B cell (primary cell): ENCODE measurements around the gene RLBP1. TPM values are rescaled to one million over a fixed set of nuclear protein-coding genes. Genes with fewer than 3 reads are reported as not detected.

Source experiments
- ATAC-seq: fragments of 200-7000 bp; cut with Tn5 transposase; one replicate; pipeline ENCODE4 v1.10.0; 2021; ENCODE audit warnings: low read depth, mild to moderate bottlenecking, moderate number of reproducible peaks, moderate library complexity
- CTCF ChIA-PET: fragments of 350-600 bp; sonication (Branson Sonifier 250); formaldehyde crosslinking; loops from one replicate; lab custom pipeline; 2021; ENCODE audit warnings: antibody characterized with exemption, inconsistent platforms; lab: Charles Lee
- POLR2A ChIA-PET: fragments of 350-600 bp; sonication (Branson Sonifier 250); formaldehyde crosslinking; loops from one replicate; lab custom pipeline; 2021; ENCODE audit warnings: antibody characterized with exemption; lab: Charles Lee
- DNase-seq: peaks from one replicate; pipeline ENCODE4 v3.0.0; 2013
- H2AFZ ChIP-seq: 2 replicates; pipeline ENCODE4 v1.6.1; 2012; ENCODE audit warnings: mild to moderate bottlenecking, low read depth, low read length; ENCODE audit not compliant: insufficient read depth, poor library complexity, severe bottlenecking
- H3K27ac ChIP-seq, 2 donors: 1 replicate in 1 of 2; 2 replicates in 1 of 2; pipeline ENCODE4 v1.5.1; 2012 to 2013; ENCODE audit warnings: low read length in 2 of 2, mild to moderate bottlenecking in 2 of 2, moderate library complexity in 1 of 2
- H3K27me3 ChIP-seq, 4 experiments: fragments of 200-600 bp in 1 of 4; sonication (generic) in 1 of 4; replicated peaks in 1 of 4; 1 replicate in 2 of 4; 2 replicates in 2 of 4; pipeline versions ENCODE4 v1.6.1 to v1.7.0; 2013 to 2016; ENCODE audit warnings: low read length in 3 of 4, mild to moderate bottlenecking in 2 of 4, mixed read lengths in 1 of 4, moderate library complexity in 1 of 4; ENCODE audit not compliant: insufficient read depth in 4 of 4, control insufficient read depth in 3 of 4; ENCODE audit errors: control extremely low read depth in 1 of 4
- H3K36me3 ChIP-seq, 2 experiments: replicated peaks in 1 of 2; 1 replicate in 1 of 2; 2 replicates in 1 of 2; pipeline versions ENCODE4 v1.6.1 to v1.7.1; 2013; ENCODE audit warnings: low read length in 1 of 2; ENCODE audit not compliant: insufficient read depth in 2 of 2, control insufficient read depth in 1 of 2; ENCODE audit errors: control extremely low read depth in 1 of 2, extremely low read depth in 1 of 2
- H3K4me1 ChIP-seq, 2 donors: fragments of 200-600 bp in 1 of 2; sonication (generic) in 1 of 2; 1 replicate in 1 of 2; 2 replicates in 1 of 2; pipeline versions ENCODE4 v1.5.1 to v1.6.1; 2013 to 2017; ENCODE audit warnings: low read length in 2 of 2; ENCODE audit not compliant: control insufficient read depth in 2 of 2, insufficient read depth in 2 of 2
- H3K4me2 ChIP-seq: replicated peaks from 2 replicates; pipeline ENCODE3; 2012; ENCODE audit warnings: mild to moderate bottlenecking, low read depth, low read length; ENCODE audit not compliant: poor library complexity, severe bottlenecking
- H3K4me3 ChIP-seq, 5 experiments: fragments of 200-600 bp in 1 of 5; sonication (generic) in 1 of 5; 1 replicate in 3 of 5; 2 replicates in 2 of 5; pipeline versions ENCODE4 v1.5.1 to v1.7.0; 2011 to 2016; ENCODE audit warnings: low read length in 4 of 5, mild to moderate bottlenecking in 4 of 5, low read depth in 2 of 5, control low read depth in 1 of 5, moderate library complexity in 1 of 5; ENCODE audit not compliant: insufficient read depth in 1 of 5; ENCODE audit errors: control extremely low read depth in 1 of 5, extremely low read depth in 1 of 5
- H3K79me2 ChIP-seq: fragments of 200-600 bp; sonication (generic); one replicate; pipeline ENCODE4 v1.6.0; 2016; ENCODE audit warnings: low read length; ENCODE audit not compliant: control insufficient read depth, insufficient read depth
- H3K9ac ChIP-seq: fragments of 200-600 bp; sonication (generic); 2 replicates; pipeline ENCODE4 v1.6.1; 2017; ENCODE audit warnings: mild to moderate bottlenecking, low read length, moderate library complexity
- H3K9me3 ChIP-seq, 3 donors: one replicate each; pipeline versions ENCODE4 v1.6.1 to v1.7.1; 2013; ENCODE audit warnings: low read length in 2 of 3; ENCODE audit not compliant: control insufficient read depth in 2 of 3, insufficient read depth in 1 of 3; ENCODE audit errors: control extremely low read depth in 1 of 3
- H4K20me1 ChIP-seq: 2 replicates; pipeline ENCODE4 v1.6.0; 2012; ENCODE audit warnings: mild to moderate bottlenecking, low read length; ENCODE audit not compliant: insufficient read depth, control insufficient read depth, poor library complexity, severe bottlenecking
- H3K27ac Mint-ChIP-seq: one replicate; pipeline ENCODE4 v1.8.0; 2021; ENCODE audit warnings: mixed read lengths
- H3K27me3 Mint-ChIP-seq: one replicate; pipeline ENCODE4 v1.8.0; 2021; ENCODE audit warnings: mixed read lengths
- H3K4me1 Mint-ChIP-seq: one replicate; pipeline ENCODE4 v1.8.0; 2021; ENCODE audit warnings: mixed read lengths
- H3K4me3 Mint-ChIP-seq: one replicate; pipeline ENCODE4 v1.8.0; 2021; ENCODE audit warnings: mixed read lengths
- H3K9me3 Mint-ChIP-seq: one replicate; pipeline ENCODE4 v1.8.0; 2022; ENCODE audit warnings: mixed read lengths; ENCODE audit not compliant: insufficient read depth
- EZH2 ChIP-seq: IDR thresholded peaks from 2 replicates; pipeline ENCODE4 v1.6.1; 2012; ENCODE audit warnings: borderline replicate concordance, low read depth, mild to moderate bottlenecking, moderate library complexity, low read length; ENCODE audit not compliant: insufficient read depth, poor library complexity, severe bottlenecking
- WGBS: methylation state at CpG from one replicate; pipeline ENCODE4 v1.1.5; 2013; ENCODE audit warnings: missing lambda C conversion rate; ENCODE audit not compliant: insufficient coverage; 5-methylcytosine and 5-hydroxymethylcytosine counted together
- intact Hi-C: fragments of 100-400 bp; cut with micrococcal nuclease; formaldehyde crosslinking; loops from one replicate; pipeline ENCODE4 v1.10.0; 2022
- polyA plus RNA-seq: library from polyadenylated mRNA; depleted of rRNA; stranded (reverse); fragments of >200 nt; gene quantifications from 2 replicates; pipeline ENCODE4 v1.2.3, GENCODE V29; 2012
- total RNA-seq, 2 donors: library from RNA; stranded (reverse); fragments of 120-200 nt in 1 of 2; gene quantifications; 1 replicate in 1 of 2; 2 replicates in 1 of 2; pipeline versions ENCODE4 v1.2.3 to v1.2.4, GENCODE V29; 2013 to 2022
- TF ChIP-seq, protein P1 (sequence below): fragments of 200-600 bp; IDR thresholded peaks from one replicate; pipeline ENCODE4 v1.8.0; 2022; ENCODE audit warnings: antibody characterized with exemption, mild to moderate bottlenecking

Gene RLBP1
- total and polyA plus RNA-seq, 2 donors (not counting 1 experiment from before 2014, with no cell fraction given): not detected

GRCh38 chr15:89184886-89185526 is 36.4 kb downstream of the RLBP1 start:
- H3K79me2 ChIP-seq: no peaks in the 10 kb centered on the region
- H3K27me3 ChIP-seq: no peaks in the 10 kb centered on the region
- H3K27me3 Mint-ChIP-seq: no peaks in the 10 kb centered on the region
- intact Hi-C loops: no loop called here
- no peak for ATAC-seq
- H4K20me1 ChIP-seq: no peaks in the 10 kb centered on the region
- H2AFZ ChIP-seq: no peak overlapping the region
- 97% methylated on average over 11 of the region's 12 CpGs for WGBS
- peaks cover 2 to 39% of the 10 kb centered on the region in 2 experiments for H3K36me3 ChIP-seq
- H3K4me2 ChIP-seq: no peak overlapping the region
- H3K4me1 ChIP-seq: no peaks in the 10 kb centered on the region
- no peak overlapping the region for H3K4me3 ChIP-seq
- DNase-seq: no peak
- H3K9me3 ChIP-seq: no peaks in the 10 kb centered on the region
- no peaks in the 10 kb centered on the region for H3K9me3 Mint-ChIP-seq
- no peak overlapping the region for H3K27ac Mint-ChIP-seq
- H3K27ac ChIP-seq: no peak overlapping the region
- CTCF ChIA-PET: interaction anchor here (1.0 kb wide), 1 partner anchor 13 kb away, joined by 3 read pairs; no protein-coding TSS in a partner anchor
- no peak overlapping the region for H3K9ac ChIP-seq
- no peaks in the 10 kb centered on the region for H3K4me1 Mint-ChIP-seq
- TF ChIP-seq EZH2: no peak
- TF ChIP-seq, protein P1, sequence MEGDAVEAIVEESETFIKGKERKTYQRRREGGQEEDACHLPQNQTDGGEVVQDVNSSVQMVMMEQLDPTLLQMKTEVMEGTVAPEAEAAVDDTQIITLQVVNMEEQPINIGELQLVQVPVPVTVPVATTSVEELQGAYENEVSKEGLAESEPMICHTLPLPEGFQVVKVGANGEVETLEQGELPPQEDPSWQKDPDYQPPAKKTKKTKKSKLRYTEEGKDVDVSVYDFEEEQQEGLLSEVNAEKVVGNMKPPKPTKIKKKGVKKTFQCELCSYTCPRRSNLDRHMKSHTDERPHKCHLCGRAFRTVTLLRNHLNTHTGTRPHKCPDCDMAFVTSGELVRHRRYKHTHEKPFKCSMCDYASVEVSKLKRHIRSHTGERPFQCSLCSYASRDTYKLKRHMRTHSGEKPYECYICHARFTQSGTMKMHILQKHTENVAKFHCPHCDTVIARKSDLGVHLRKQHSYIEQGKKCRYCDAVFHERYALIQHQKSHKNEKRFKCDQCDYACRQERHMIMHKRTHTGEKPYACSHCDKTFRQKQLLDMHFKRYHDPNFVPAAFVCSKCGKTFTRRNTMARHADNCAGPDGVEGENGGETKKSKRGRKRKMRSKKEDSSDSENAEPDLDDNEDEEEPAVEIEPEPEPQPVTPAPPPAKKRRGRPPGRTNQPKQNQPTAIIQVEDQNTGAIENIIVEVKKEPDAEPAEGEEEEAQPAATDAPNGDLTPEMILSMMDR: no peak
- no peak overlapping the region for H3K4me3 Mint-ChIP-seq
- POLR2A ChIA-PET: no interaction called here

DNA sequence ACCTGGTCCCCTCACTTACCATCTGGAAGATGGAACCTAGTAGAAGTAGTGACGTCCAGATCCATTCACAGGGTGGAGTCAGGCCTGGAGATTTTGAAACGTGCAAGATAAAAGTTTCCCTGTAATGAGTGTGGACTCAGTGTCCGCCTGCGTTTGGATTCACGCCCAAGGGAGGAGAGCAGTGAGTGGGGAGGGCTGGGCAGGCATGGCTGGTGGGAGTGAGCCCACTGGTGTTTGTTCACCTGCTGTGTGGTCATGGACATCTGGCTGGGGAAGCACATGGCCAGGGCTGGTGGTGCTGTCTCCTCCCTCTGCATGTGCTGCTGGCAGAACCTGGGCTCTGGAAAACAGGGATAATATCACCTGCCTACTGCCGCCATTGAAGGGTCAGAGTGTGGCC is 37.0 kb downstream of the RLBP1 start:
- Mint-ChIP-seq H3K4me1 (no peaks in the 10 kb centered on the region), H3K27ac (no peak overlapping the region), H3K4me3 (no peak overlapping the region), H3K27me3 (no peaks in the 10 kb centered on the region), H3K9me3 (no peaks in the 10 kb centered on the region)
- Histone ChIP-seq H3K9me3 (no peaks in the 10 kb centered on the region), H3K9ac (no peak overlapping the region), H3K27ac (no peak overlapping the region), H3K27me3 (no peaks in the 10 kb centered on the region), H3K4me2 (no peak overlapping the region), H3K79me2 (no peaks in the 10 kb centered on the region), H3K36me3 (peaks cover 2 to 37% of the 10 kb centered on the region in 2 experiments), H2AFZ (no peak overlapping the region), H3K4me1 (no peaks in the 10 kb centered on the region), H4K20me1 (no peaks in the 10 kb centered on the region), H3K4me3 (no peak overlapping the region)
- 97% methylated on average over 6 of the region's 6 CpGs for WGBS
- no peak for TF ChIP-seq EZH2
- TF ChIP-seq, protein P1: no peak
- ChIA-PET CTCF (no interaction called here), POLR2A (no interaction called here)
- ATAC-seq: no peak
- intact Hi-C loops: no loop called here
- no peak for DNase-seq
